Activated B cell treated with CpG ODN at 0.5 μM for 24 hours (primary cell): ENCODE data around the gene ATRN. TPM values are rescaled to one million over a fixed set of nuclear protein-coding genes. Genes with fewer than 3 reads are reported as not detected.

Experiments used
- ATAC-seq: fragments of 200-7000 bp; cut with Tn5 transposase; one replicate; pipeline ENCODE4 v1.10.0; 2021; ENCODE audit warnings: low read depth, mild to moderate bottlenecking, moderate library complexity
- CTCF ChIA-PET: fragments of 350-600 bp; sonication (Branson Sonifier 250); formaldehyde crosslinking; loops from one replicate; lab custom pipeline; 2021; ENCODE audit warnings: antibody characterized with exemption; lab: Charles Lee
- POLR2A ChIA-PET: fragments of 350-600 bp; sonication (Branson Sonifier 250); formaldehyde crosslinking; loops from one replicate; lab custom pipeline; 2021; ENCODE audit warnings: antibody characterized with exemption; lab: Charles Lee
- DNase-seq: peaks from one replicate; pipeline ENCODE4 v3.0.0; 2022
- H3K27ac Mint-ChIP-seq: one replicate; pipeline ENCODE4 v1.8.0; 2020; ENCODE audit warnings: mixed read lengths
- H3K27me3 Mint-ChIP-seq: one replicate; pipeline ENCODE4 v1.8.0; 2021; ENCODE audit warnings: mixed read lengths
- H3K36me3 Mint-ChIP-seq: one replicate; pipeline ENCODE4 v1.8.0; 2021; ENCODE audit warnings: low read depth, mixed read lengths
- H3K4me1 Mint-ChIP-seq: one replicate; pipeline ENCODE4 v1.8.0; 2021; ENCODE audit warnings: mixed read lengths
- H3K4me3 Mint-ChIP-seq: one replicate; pipeline ENCODE4 v1.8.0; 2020; ENCODE audit warnings: mild to moderate bottlenecking, mixed read lengths
- H3K9me3 Mint-ChIP-seq: one replicate; pipeline ENCODE4 v1.8.0; 2020; ENCODE audit warnings: mixed read lengths
- intact Hi-C: fragments of 100-400 bp; cut with micrococcal nuclease; formaldehyde crosslinking; loops from one replicate; pipeline ENCODE4 v1.15.1; 2024
- total RNA-seq: library from RNA; stranded (reverse); gene quantifications from 2 replicates; pipeline ENCODE4 v1.2.3, GENCODE V29; 2022
- TF ChIP-seq, protein P1 (sequence below): fragments of 200-600 bp; IDR thresholded peaks from one replicate; pipeline ENCODE4 v1.8.0; 2022; ENCODE audit warnings: antibody characterized with exemption, mild to moderate bottlenecking

Gene ATRN
- total RNA-seq, 1 donor from 2014 or later: 13.0 TPM

DNA sequence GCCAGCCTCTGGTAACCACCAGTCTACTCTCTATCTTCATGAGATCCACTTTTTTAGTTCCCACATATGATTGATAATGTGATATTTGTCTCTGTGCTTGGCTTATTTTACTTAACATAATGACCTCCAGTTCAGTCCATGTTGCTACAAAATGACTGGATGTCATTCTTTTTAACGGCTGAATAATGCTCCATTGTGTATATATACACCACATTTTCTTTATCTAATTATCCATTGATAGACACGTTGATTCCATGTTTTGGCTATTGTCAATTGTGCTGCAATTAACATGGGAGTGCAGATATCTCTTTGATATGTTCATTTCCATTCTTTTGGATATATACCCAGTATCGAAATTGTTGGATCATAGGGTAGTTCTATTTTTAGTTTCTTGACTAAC is 89.3 kb downstream of the ATRN start:
- Mint-ChIP-seq H3K27me3 (no peaks in the 10 kb centered on the region), H3K27ac (no peak overlapping the region), H3K4me1 (peaks cover 9% of the 10 kb centered on the region), H3K9me3 (no peaks in the 10 kb centered on the region), H3K4me3 (no peak overlapping the region), H3K36me3 (peaks cover 34% of the 10 kb centered on the region)
- ATAC-seq: no peak
- POLR2A ChIA-PET: no interaction called here
- DNase-seq: no peak
- CTCF ChIA-PET: no interaction called here
- intact Hi-C loops: loop anchor here (5.0 to 10.0 kb wide), 3 partner anchors 155 to 1032 kb away; partner anchors contain the start of gene DNAAF9
- TF ChIP-seq, protein P1, sequence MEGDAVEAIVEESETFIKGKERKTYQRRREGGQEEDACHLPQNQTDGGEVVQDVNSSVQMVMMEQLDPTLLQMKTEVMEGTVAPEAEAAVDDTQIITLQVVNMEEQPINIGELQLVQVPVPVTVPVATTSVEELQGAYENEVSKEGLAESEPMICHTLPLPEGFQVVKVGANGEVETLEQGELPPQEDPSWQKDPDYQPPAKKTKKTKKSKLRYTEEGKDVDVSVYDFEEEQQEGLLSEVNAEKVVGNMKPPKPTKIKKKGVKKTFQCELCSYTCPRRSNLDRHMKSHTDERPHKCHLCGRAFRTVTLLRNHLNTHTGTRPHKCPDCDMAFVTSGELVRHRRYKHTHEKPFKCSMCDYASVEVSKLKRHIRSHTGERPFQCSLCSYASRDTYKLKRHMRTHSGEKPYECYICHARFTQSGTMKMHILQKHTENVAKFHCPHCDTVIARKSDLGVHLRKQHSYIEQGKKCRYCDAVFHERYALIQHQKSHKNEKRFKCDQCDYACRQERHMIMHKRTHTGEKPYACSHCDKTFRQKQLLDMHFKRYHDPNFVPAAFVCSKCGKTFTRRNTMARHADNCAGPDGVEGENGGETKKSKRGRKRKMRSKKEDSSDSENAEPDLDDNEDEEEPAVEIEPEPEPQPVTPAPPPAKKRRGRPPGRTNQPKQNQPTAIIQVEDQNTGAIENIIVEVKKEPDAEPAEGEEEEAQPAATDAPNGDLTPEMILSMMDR: no peak

DNA sequence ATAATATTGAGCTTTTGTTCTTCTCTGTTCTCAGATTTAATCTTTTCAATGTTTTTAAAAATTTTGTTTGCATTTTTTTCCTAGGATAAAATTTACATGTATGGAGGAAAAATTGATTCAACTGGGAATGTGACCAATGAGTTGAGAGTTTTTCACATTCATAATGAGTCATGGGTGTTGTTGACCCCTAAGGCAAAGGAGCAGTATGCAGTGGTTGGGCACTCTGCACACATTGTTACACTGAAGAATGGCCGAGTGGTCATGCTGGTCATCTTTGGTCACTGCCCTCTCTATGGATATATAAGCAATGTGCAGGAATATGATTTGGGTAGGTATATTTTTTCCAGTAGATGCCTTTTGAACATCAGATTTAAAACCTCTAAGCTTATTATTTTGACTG is 89.8 kb downstream of the ATRN start:
- intact Hi-C loops: loop anchor here (5.0 to 10.0 kb wide), 3 partner anchors 156 to 1032 kb away; partner anchors contain the start of gene DNAAF9
- DNase-seq (no peak), ATAC-seq (no peak)
- Mint-ChIP-seq H3K4me3 (no peak overlapping the region), H3K27me3 (no peaks in the 10 kb centered on the region), H3K36me3 (peaks cover 33% of the 10 kb centered on the region), H3K9me3 (no peaks in the 10 kb centered on the region), H3K4me1 (peaks cover 9% of the 10 kb centered on the region), H3K27ac (no peak overlapping the region)
- TF ChIP-seq, protein P1: no peak
- ChIA-PET POLR2A (no interaction called here), CTCF (no interaction called here)

DNA sequence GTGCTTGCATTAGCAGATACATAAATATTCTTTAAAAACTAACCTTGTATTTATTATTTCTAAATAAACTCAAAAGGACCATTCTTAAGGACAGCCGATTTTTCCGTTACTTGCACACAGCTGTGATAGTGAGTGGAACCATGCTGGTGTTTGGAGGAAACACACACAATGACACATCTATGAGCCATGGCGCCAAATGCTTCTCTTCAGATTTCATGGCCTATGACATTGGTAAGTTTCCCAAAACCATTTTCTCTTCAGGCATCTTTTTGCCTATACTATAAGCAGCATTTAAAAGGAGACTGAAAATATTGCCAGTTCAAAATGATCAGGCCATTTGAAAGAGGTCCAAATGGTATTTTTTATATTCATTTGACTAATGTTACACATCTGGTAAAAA is 92.3 kb downstream of the ATRN start:
- TF ChIP-seq, protein P1: no peak
- intact Hi-C loops: loop anchor here (1.0 to 10.0 kb wide), 4 partner anchors 148 to 1029 kb away; partner anchors contain the start of gene DNAAF9
- ChIA-PET CTCF (interaction anchor here (1.1 to 2.1 kb wide), 3 partner anchors 11 to 148 kb away, joined by 3 to 9 read pairs (median 6); no protein-coding TSS in a partner anchor), POLR2A (no interaction called here)
- Mint-ChIP-seq H3K36me3 (peaks cover 42% of the 10 kb centered on the region), H3K4me3 (no peak overlapping the region), H3K9me3 (no peaks in the 10 kb centered on the region), H3K27ac (no peak overlapping the region), H3K4me1 (peaks cover 9% of the 10 kb centered on the region), H3K27me3 (no peaks in the 10 kb centered on the region)
- ATAC-seq (no peak), DNase-seq (no peak)

DNA sequence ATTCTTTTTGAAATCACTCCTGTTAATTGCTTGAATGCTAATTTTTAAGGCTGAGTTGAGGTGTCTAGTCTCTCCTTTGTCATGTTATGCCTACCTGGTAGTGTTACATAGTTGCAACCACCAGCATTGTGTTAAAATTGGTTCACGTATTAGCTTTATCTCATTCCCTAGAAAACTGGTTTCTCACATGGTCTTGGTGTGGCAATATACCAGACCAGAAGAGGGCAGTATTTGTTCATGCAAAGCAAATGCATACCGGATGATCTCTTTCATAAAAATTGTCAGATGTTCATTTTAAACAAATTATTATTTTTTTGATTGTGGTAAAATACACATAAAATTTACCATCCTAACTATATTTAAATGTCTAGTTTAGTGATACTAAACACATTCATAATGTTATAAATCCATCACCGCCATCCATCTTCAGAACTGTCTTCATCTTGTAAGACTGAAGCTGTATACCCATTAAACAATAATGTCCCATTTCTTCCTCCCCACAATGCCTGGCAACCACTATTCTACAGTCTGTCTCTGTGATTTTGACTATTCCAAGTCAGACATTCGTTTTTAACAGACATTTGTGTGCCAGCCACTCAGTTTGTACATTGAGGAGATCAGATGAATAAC is 92.8 kb downstream of the ATRN start:
- ChIA-PET CTCF (interaction anchor here (1.7 to 2.1 kb wide), 2 partner anchors 11 to 147 kb away, joined by 6 to 9 read pairs; no protein-coding TSS in a partner anchor), POLR2A (no interaction called here)
- DNase-seq (no peak), ATAC-seq (no peak)
- H3K9me3 Mint-ChIP-seq: no peaks in the 10 kb centered on the region
- H3K27me3 Mint-ChIP-seq: no peaks in the 10 kb centered on the region
- H3K36me3 Mint-ChIP-seq: peaks cover 44% of the 10 kb centered on the region
- H3K4me3 Mint-ChIP-seq: no peak overlapping the region
- H3K27ac Mint-ChIP-seq: no peak overlapping the region
- intact Hi-C loops: loop anchor here (1.0 to 10.0 kb wide), 4 partner anchors 148 to 1029 kb away; partner anchors contain the start of gene DNAAF9
- TF ChIP-seq, protein P1: peak; percentile 32
- peaks cover 9% of the 10 kb centered on the region for H3K4me1 Mint-ChIP-seq

DNA sequence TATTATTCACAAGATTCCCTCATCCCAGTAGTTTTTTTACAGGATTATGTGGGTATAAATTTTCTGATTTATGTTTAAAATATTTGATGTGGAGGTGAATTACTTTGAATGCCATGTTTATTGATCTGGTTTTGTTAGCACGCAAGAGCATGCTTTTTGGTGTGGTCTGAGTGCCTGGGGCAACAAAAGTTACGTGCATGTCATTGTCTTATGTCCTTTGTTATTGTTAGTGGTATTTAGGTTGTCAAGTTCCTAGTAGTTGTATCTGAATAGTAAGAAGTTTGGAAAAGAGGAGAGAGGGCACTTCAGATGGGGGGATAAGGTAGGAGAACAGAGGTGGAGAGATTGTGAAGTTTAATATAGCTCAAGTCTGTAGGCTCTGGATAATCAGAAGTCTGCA is 95.0 kb downstream of the ATRN start:
- ATAC-seq: no peak
- CTCF ChIA-PET: no interaction called here
- TF ChIP-seq, protein P1: no peak
- Mint-ChIP-seq H3K27me3 (no peaks in the 10 kb centered on the region), H3K9me3 (no peaks in the 10 kb centered on the region), H3K4me3 (no peak overlapping the region), H3K4me1 (no peaks in the 10 kb centered on the region), H3K36me3 (peaks cover 46% of the 10 kb centered on the region), H3K27ac (no peak overlapping the region)
- intact Hi-C loops: loop anchor here (10.0 kb wide), 1 partner anchor 161 kb away; the partner anchor contains the start of gene DNAAF9
- POLR2A ChIA-PET: no interaction called here
- no peak for DNase-seq
